Naive B cell (primary cell): ENCODE results near the gene PSMA1. TPM values are rescaled to one million over a fixed set of nuclear protein-coding genes. Genes with fewer than 3 reads are reported as not detected.
"Not testable (repeated sequence)": the region's sequence is repeated elsewhere in the genome, so short reads cannot be mapped to it uniquely, and the experiment has no call there.

Source experiments
- ATAC-seq, 2 donors: fragments of 150-1000 bp; cut with Tn5 transposase; 2 replicates each; pipeline ENCODE4 v1.10.0; 2021; ENCODE audit warnings: low read depth in 2 of 2, mild to moderate bottlenecking in 2 of 2, moderate library complexity in 2 of 2
- DNase-seq: peaks from one replicate; pipeline ENCODE4 v3.0.0; 2022
- H3K27ac Mint-ChIP-seq, 6 donors: one replicate each; pipeline ENCODE4 v1.8.0; 2020 to 2022; ENCODE audit warnings: mild to moderate bottlenecking in 6 of 6, mixed read lengths in 6 of 6, moderate library complexity in 5 of 6, inconsistent platforms in 2 of 6
- H3K27me3 Mint-ChIP-seq, 3 donors: one replicate each; pipeline ENCODE4 v1.8.0; 2021 to 2022; ENCODE audit warnings: mixed read lengths in 3 of 3, mild to moderate bottlenecking in 1 of 3
- H3K36me3 Mint-ChIP-seq, 2 donors: one replicate each; pipeline ENCODE4 v1.8.0; 2020 to 2022; ENCODE audit warnings: mixed read lengths in 2 of 2, inconsistent platforms in 1 of 2, mild to moderate bottlenecking in 1 of 2
- H3K4me1 Mint-ChIP-seq, 3 donors: one replicate each; pipeline ENCODE4 v1.8.0; 2020 to 2022; ENCODE audit warnings: mixed read lengths in 3 of 3, inconsistent platforms in 1 of 3, mild to moderate bottlenecking in 1 of 3, moderate library complexity in 1 of 3
- H3K4me3 Mint-ChIP-seq, 8 donors: one replicate each; pipeline ENCODE4 v1.8.0; 2020 to 2022; ENCODE audit warnings: mild to moderate bottlenecking in 8 of 8, mixed read lengths in 8 of 8, moderate library complexity in 8 of 8, inconsistent platforms in 2 of 8
- H3K9me3 Mint-ChIP-seq, 7 donors: one replicate each; pipeline ENCODE4 v1.8.0; 2020 to 2022; ENCODE audit warnings: mixed read lengths in 7 of 7, mild to moderate bottlenecking in 5 of 7, inconsistent platforms in 2 of 7, moderate library complexity in 1 of 7
- polyA plus RNA-seq, 6 donors: library from polyadenylated mRNA; unstranded; fragments of 300-500 nt; fragmentation: Illumina TruSeq; gene quantifications; one replicate each; pipeline ENCODE4 v1.2.3, GENCODE V29; 2021; ENCODE audit warnings: low read depth in 6 of 6

PSMA1 gene
- polyA plus RNA-seq, 6 donors from 2014 or later: 130 to 346 (median 160) TPM

DNA sequence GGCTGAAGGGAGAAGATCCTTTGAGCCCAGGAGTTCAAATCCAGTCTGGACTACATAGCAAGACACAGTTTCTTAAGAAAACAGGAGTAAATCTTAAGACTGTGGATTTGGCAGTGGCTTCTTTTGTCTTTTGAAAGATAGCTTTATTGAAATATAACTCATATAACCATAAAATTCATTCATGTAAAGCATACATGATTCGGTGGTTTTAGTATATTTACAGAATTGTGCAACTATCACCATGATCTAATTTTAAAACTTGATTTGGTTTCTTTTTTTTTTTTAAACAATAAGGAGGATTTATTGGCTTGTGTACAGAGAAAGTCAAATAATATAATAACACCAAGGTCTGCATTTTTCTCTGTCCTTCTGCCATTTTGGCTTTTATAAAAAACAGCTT is 23.1 kb upstream of the PSMA1 start:
- Mint-ChIP-seq H3K4me1 (peaks cover 0 to 4% (median 0%) of the 10 kb centered on the region in 3 donors), H3K9me3 (no peaks in the 10 kb centered on the region)

DNA sequence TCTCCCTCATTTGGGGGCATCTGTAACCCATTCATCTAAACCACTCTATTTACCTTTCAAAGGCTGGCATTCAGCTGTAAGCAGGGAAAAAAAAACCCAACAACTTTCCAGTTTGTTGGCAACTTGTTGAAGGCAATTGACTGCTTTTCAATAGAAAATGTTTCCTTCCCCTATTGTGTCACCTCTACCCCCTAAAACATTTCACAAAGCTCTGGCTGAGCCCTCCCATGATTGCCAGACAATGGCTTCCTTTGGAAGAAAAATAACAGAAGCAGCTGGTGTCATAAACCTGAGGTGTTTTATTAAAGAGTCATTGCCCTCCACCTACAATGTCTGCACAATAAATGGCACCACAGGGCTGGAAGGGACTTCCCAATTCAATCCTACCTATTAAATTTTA is 22.1 kb upstream of the PSMA1 start:
- Mint-ChIP-seq H3K27me3 (peaks cover 0 to 20% (median 0%) of the 10 kb centered on the region in 3 donors), H3K36me3 (no peaks in the 10 kb centered on the region), H3K9me3 (no peaks in the 10 kb centered on the region), H3K4me3 (no peak overlapping the region), H3K27ac (no peak overlapping the region), H3K4me1 (peaks cover 0 to 4% (median 4%) of the 10 kb centered on the region in 3 donors)
- DNase-seq: no peak
- no peak for ATAC-seq

More for the DNA sequence above, 23.1 kb upstream of the PSMA1 start:
- H3K27ac Mint-ChIP-seq: no peak overlapping the region
- H3K27me3 Mint-ChIP-seq: peaks cover 0 to 25% (median 0%) of the 10 kb centered on the region in 3 donors
- no peak for ATAC-seq
- no peak for DNase-seq
- H3K4me3 Mint-ChIP-seq: no peak overlapping the region
- H3K36me3 Mint-ChIP-seq: no peaks in the 10 kb centered on the region

DNA sequence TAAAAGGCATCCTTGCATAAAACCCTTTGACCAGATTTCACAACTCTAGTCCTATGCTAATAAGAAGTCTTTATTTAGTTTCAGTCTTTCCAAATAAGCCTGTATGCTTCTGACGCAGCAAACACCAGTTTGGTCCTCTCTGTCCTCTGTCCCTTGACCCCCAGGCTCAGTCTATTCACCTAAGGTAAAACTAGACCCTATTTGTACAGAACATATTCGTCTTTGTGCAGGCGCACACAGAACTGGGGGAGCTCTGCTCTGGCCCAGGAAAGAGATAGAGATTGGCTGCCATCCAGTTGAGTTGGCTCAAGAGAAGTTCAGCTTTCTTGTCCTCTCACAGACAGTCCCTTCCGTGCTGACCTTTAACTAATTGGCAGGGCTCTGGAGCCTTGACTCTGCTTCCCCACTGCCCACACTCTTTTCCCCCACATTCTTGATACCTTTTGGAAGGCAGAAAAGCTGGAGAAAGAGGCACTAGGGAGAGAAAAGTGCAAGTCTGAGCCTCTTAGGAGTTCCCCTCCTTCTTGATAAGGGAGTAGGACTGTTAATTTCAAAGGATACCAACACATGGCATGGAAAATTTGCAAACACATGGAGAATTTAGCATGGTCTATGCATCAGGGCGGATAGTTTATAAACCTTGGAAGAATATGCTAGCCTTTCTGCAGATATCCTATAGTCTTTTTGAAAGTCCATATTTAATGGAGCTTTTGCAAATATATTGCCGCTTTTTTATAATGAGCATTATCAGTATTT is 21.2 kb upstream of the PSMA1 start:
- ATAC-seq (no peak), DNase-seq (no peak)
- Mint-ChIP-seq H3K4me3 (no peak overlapping the region), H3K27ac (no peak overlapping the region), H3K27me3 (peaks cover 0 to 16% (median 0%) of the 10 kb centered on the region in 3 donors), H3K4me1 (peaks cover 0 to 10% (median 4%) of the 10 kb centered on the region in 3 donors), H3K9me3 (no peaks in the 10 kb centered on the region), H3K36me3 (no peaks in the 10 kb centered on the region)

DNA sequence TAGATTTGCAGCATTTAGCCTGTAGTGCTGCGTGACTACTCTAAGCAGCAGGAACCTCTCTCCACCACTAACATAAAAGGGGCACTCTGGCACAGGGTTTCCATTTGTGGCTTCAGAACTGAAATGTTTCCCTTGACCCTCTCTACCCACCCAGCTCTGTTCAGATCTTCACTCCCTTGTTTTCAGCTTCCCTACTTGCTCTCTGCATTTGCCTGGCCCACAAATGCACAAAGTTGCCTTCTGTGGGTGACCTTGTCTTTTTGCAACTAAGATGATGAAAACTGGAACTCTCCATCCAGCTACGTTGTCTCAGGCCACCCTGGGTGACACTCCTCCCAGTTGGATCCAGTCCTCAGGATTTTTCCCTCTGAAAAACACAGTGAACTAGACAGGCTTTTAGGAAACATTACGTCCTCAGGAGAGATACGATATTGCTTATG is 19.8 kb upstream of the PSMA1 start:
- Mint-ChIP-seq H3K4me3 (no peak overlapping the region), H3K27ac (peak overlapping the region in 1 of 6 donors; percentile 54), H3K4me1 (peaks cover 0 to 10% (median 0%) of the 10 kb centered on the region in 3 donors), H3K27me3 (peaks cover 0 to 9% (median 0%) of the 10 kb centered on the region in 3 donors), H3K36me3 (no peaks in the 10 kb centered on the region), H3K9me3 (no peaks in the 10 kb centered on the region)
- ATAC-seq (no peak), DNase-seq (no peak)

DNA sequence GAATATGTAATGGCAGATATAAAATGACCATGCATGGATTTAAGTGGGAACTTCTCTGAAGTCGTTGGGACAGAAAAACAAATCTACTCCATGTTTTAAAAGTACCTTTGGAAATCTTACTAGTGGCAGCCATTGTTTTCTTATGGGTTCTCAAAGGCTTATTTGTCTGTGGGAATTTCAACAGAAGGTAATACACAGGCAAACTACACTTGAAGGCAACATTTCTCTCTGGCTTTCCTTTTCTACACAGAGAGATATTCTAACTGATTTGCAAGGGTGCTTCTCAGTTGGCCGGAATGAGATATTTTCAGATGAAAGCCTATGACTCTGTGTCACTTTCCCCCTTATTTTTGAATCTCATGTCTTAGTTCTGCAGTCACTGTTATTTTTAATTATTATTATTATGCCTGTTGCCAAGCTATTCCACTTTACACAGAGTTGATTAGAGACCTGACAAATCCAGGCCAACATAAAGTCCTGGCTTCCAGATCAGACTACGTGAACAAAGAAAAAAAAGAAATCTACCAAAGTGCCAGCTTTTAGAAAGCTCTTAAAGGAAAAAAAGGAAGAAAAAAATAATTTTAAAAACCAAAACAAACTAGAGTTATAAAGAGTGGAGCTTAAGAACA is 18.9 kb upstream of the PSMA1 start:
- ATAC-seq: no peak
- DNase-seq: no peak
- Mint-ChIP-seq H3K27me3 (peaks cover 0 to 8% (median 0%) of the 10 kb centered on the region in 3 donors), H3K36me3 (no peaks in the 10 kb centered on the region), H3K27ac (no peak overlapping the region), H3K4me1 (peaks cover 0 to 10% (median 0%) of the 10 kb centered on the region in 3 donors), H3K9me3 (no peaks in the 10 kb centered on the region), H3K4me3 (no peak overlapping the region)

DNA sequence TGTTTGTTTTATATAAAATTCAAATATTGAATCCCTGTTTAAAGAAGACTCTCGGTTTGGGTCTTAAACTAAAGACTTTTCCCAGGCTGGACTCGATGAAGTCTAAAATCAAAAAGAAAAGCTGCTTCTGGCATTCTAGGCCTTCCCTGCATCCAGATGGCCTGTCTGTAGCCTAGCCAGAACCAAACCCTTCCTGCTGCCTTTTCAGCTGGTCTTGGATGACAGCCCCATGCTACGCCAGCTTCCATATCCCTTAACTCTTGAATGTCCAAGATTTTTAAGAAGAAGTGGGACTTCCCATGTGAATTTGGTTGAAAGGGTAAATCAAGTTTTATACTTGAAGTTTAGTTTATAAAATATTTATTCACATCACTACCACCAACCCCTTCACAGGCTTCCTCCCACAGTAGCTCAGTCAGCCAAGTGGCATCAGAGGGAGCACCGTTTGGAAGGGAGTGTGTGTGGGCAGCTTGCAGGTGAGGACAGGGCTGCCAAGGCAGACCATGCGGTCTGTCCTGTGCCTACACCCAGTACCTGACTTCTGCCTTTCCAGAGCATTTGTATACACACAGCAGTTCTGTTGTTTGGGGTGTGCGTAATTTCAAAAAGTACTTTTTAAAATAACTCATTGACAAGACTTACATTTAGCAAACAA is 18.2 kb upstream of the PSMA1 start:
- H3K4me1 Mint-ChIP-seq: peaks cover 0 to 10% (median 0%) of the 10 kb centered on the region in 3 donors
- H3K9me3 Mint-ChIP-seq: no peaks in the 10 kb centered on the region
- H3K27ac Mint-ChIP-seq: no peak overlapping the region
- peaks cover 0 to 8% (median 0%) of the 10 kb centered on the region in 3 donors for H3K27me3 Mint-ChIP-seq
- DNase-seq: no peak
- ATAC-seq: no peak
- peak overlapping the region in 1 of 8 donors; percentile 47 for H3K4me3 Mint-ChIP-seq
- H3K36me3 Mint-ChIP-seq: no peaks in the 10 kb centered on the region

DNA sequence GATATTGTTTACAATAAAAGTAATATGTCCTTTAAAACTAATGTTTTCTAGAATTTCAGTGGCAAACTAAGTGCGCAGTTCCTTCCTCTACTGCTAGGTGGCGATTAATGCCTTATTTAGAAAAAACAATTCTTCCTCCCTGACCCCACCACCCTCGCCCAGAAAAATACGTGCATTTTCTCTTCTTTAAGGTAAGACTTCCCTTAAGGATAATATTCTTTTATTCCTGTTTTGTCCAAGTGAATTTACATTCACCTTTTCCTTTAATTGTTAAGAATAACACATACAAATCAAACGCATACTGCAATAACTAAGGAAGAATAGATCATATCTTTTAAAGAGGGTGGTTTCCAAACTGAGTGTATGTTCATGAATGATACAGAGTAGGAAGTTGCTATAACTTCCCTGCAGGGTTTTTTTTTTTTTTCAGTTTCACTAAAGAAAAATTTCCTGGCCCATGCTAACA is 17.0 kb upstream of the PSMA1 start:
- peak overlapping the region; percentile 49 to 83 (median 74) for H3K4me3 Mint-ChIP-seq
- peaks cover 0 to 10% (median 0%) of the 10 kb centered on the region in 3 donors for H3K4me1 Mint-ChIP-seq

DNA sequence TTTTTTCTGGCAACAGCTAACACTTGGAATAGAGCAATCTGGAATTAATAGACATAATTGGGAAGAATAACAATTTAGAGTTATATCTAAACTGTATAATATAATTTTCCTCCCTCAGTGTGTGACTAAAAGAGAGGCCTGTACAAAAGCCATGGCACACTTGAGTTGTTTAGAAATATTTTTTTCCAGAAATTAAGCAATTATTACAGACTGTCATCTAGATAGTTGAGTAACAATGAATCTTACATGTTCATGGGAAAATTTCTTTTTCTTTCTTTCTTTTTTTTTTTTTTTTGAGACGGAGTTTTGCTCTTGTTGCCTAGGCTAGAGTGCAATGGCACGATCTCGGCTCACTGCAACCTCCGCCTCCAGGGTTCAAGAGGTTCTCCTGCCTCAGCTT is 15.0 kb upstream of the PSMA1 start:
- not testable (repeated sequence) for H3K4me1 Mint-ChIP-seq, DNase-seq, H3K36me3 Mint-ChIP-seq, ATAC-seq, H3K9me3 Mint-ChIP-seq, H3K27ac Mint-ChIP-seq, H3K4me3 Mint-ChIP-seq, H3K27me3 Mint-ChIP-seq

More for the DNA sequence above, 17.0 kb upstream of the PSMA1 start:
- H3K27ac Mint-ChIP-seq: peak overlapping the region; percentile 72 to 98 (median 88)
- peaks cover 0 to 4% (median 0%) of the 10 kb centered on the region in 3 donors for H3K27me3 Mint-ChIP-seq
- H3K36me3 Mint-ChIP-seq: no peaks in the 10 kb centered on the region
- DNase-seq (peak; percentile 59), ATAC-seq (peak; percentile 94 to 96)
- no peaks in the 10 kb centered on the region for H3K9me3 Mint-ChIP-seq

DNA sequence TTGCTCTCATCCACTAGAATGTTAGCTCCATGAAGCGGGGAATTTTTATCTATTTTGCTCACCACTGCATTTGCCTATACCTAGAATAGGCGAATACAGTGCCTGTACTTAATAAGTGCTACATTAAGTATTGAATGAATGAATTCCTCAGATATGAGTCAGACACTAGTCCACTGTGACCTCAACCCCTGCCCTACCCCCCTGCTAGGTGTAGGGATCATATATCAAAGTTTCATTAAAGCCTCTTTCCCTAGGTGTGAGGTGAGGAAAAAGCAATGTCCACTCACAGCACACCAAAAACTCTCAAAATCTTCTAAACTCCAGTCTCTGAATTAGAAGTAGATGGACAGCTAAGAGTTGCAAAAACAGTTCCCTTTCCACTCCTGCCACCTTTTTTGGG is 9.8 kb upstream of the PSMA1 start:
- H3K9me3 Mint-ChIP-seq: peaks cover 0 to 2% (median 0%) of the 10 kb centered on the region in 7 donors
- H3K4me1 Mint-ChIP-seq: no peaks in the 10 kb centered on the region
- no peak for DNase-seq
- no peaks in the 10 kb centered on the region for H3K36me3 Mint-ChIP-seq
- peak overlapping the region in 1 of 6 donors; percentile 4 for H3K27ac Mint-ChIP-seq
- no peaks in the 10 kb centered on the region for H3K27me3 Mint-ChIP-seq
- no peak for ATAC-seq
- no peak overlapping the region for H3K4me3 Mint-ChIP-seq

DNA sequence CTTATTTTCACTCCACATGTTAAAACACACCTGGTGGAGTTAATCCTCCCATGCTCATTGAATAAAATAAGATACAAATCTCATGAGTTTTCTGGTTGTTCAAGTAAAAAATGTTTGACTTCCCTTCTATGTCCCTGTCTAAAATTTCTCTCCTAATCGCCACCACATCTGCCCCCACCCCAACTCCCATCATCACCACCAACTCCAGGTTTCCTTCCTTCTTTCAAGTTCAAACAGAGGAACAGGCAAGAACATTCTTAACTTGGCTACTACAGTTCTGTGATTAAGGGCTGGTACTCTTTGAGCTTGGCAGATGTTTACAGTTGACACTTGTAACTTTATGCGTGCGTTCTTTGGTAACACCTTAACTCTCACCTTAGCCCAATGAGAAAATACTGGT is 9.1 kb upstream of the PSMA1 start:
- peak overlapping the region in 1 of 6 donors; percentile 35 for H3K27ac Mint-ChIP-seq
- no peaks in the 10 kb centered on the region for H3K27me3 Mint-ChIP-seq
- H3K9me3 Mint-ChIP-seq: peaks cover 0 to 2% (median 0%) of the 10 kb centered on the region in 7 donors
- H3K36me3 Mint-ChIP-seq: no peaks in the 10 kb centered on the region
- H3K4me1 Mint-ChIP-seq: no peaks in the 10 kb centered on the region
- DNase-seq: no peak
- no peak for ATAC-seq
- H3K4me3 Mint-ChIP-seq: no peak overlapping the region

DNA sequence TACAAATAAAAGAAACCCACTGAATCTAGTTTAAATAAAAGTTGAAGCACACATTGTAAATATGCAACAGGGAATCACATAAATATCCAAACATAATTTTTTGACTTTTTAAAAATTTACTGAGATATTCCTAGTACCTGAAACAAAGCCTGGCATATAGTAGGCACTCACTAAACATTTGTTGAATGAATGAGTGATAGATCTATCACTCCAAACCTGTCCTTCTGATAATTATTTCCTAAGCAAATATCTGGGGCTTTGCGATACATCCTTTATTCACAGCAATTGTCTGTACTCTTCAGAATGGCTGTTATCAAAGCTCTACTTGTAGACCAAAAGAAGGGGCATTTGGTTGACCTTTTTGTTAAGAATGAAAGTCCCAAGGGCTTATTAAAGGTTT is 2.6 kb upstream of the PSMA1 start:
- DNase-seq (no peak), ATAC-seq (no peak)
- H3K4me3 Mint-ChIP-seq: peak overlapping the region in 1 of 8 donors; percentile 62
- H3K27ac Mint-ChIP-seq: no peak overlapping the region
- H3K27me3 Mint-ChIP-seq: no peaks in the 10 kb centered on the region
- peaks cover 12 to 28% (median 27%) of the 10 kb centered on the region in 3 donors for H3K4me1 Mint-ChIP-seq
- no peaks in the 10 kb centered on the region for H3K9me3 Mint-ChIP-seq
- H3K36me3 Mint-ChIP-seq: no peaks in the 10 kb centered on the region

DNA sequence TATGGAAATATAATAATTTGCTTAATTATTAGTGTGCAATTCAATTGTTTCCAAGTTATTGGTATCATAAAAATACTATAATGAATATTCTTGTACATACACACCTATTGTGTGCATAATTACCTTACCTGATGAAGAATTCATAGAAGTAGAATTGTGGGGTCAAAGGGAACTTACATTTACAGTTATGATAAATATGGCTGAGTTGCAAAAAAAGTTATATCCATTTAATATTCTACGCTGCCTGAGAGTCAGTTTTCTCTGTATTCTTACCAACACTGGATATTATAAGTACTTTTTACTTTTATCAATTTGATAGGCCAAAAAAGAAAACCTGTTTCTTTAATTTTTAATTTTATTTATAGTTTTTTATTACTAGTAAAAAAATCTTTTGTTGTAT is 2.1 kb upstream of the PSMA1 start:
- Mint-ChIP-seq H3K27me3 (no peaks in the 10 kb centered on the region), H3K4me3 (peak overlapping the region in 1 of 8 donors; percentile 62), H3K9me3 (no peaks in the 10 kb centered on the region), H3K4me1 (peaks cover 12 to 28% (median 27%) of the 10 kb centered on the region in 3 donors), H3K27ac (no peak overlapping the region), H3K36me3 (no peaks in the 10 kb centered on the region)
- DNase-seq (no peak), ATAC-seq (no peak)

DNA sequence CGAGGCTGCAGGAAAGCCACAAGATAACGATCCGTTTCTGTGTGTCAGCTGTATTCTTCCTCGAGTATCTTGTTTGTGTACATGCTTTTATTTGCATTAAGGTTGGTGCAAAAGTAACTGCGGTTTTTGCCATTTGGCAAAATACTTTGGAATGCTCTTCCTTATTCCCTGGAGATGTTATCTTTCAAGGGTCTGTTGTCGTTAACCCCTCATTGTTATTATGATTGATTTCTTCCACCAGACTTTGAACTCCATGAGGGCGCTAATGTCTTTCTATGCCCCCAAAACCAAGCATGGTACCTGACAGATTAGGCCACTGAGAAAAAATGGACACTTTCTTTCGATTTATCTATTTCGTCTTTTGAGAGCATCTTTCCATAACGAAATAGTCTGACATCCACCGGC is 563 bp upstream of the PSMA1 start:
- ATAC-seq: no peak
- H3K27ac Mint-ChIP-seq: peak overlapping the region in 4 of 6 donors; percentile 92 to 98 (median 96)
- H3K9me3 Mint-ChIP-seq: no peaks in the 10 kb centered on the region
- DNase-seq: no peak
- H3K36me3 Mint-ChIP-seq: no peaks in the 10 kb centered on the region
- peak overlapping the region; percentile 86 to 98 (median 98) for H3K4me3 Mint-ChIP-seq
- H3K4me1 Mint-ChIP-seq: peaks cover 12 to 28% (median 27%) of the 10 kb centered on the region in 3 donors
- H3K27me3 Mint-ChIP-seq: no peaks in the 10 kb centered on the region
